ENCODE measurements around the gene WFDC10B. TPM values are rescaled to one million over a fixed set of nuclear protein-coding genes. Genes with fewer than 3 reads are reported as not detected.
"Not testable (repeated sequence)": the region's sequence is repeated elsewhere in the genome, so short reads cannot be mapped to it uniquely, and the experiment has no call there.

The WFDC10B gene
- polyA plus RNA-seq, 1 of the 3 experiments (the other 2 are of a cell fraction): not detected

DNA sequence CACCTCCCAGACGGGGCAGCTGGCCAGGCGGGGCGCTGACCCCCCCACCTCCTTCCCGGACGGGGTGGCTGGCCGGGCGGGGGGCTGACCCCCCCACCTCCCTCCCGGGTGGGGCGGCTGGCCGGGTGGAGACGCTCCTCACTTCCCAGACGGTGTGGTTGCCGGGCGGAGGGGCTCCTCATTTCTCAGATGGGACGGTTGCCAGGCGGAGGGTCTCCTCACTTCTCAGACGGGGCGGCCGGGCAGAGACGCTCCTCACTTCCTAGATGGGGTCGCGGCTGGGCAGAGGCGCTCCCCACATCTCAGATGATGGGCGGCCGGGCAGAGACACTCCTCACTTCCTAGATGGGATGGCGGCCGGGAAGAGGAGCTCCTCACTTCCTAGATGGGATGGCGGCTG, 59.0 kb downstream of the WFDC10B start:
- H3K27me3 ChIP-seq (ENCODE audit: insufficient read depth); H3K36me3 ChIP-seq (replicated peaks in 1 of 2; ENCODE audit: control insufficient read depth in 1 of 2, insufficient read depth in 2 of 2, low read length in 1 of 2); H2AFZ ChIP-seq (ENCODE audit: low read depth); H3K27ac ChIP-seq (ENCODE audit: low read depth in 2 of 2, low read length in 1 of 2); H3F3A ChIP-seq (replicated peaks; ENCODE audit: insufficient read depth); H3K4me3 ChIP-seq (ENCODE audit: low read depth in 2 of 2, low read length in 1 of 2); H3K9ac ChIP-seq; H3K9me3 ChIP-seq; H3K4me2 ChIP-seq; H3K79me2 ChIP-seq (ENCODE audit: insufficient read depth); DNase-seq; H3K4me1 ChIP-seq (ENCODE audit: control insufficient read depth in 1 of 2, insufficient read depth in 2 of 2, low read depth in 1 of 2, low read length in 1 of 2); CTCF ChIA-PET; H3K9me2 ChIP-seq; H4K20me1 ChIP-seq (ENCODE audit: insufficient read depth); POLR2A ChIA-PET: not testable (repeated sequence)
- WGBS (ENCODE audit: low lambda C conversion rate): 81% methylated on average over 3 of the region's 28 CpGs

GRCh38 chr20:45641076-45641475, 63.7 kb downstream of the WFDC10B start:
- H3K4me1 ChIP-seq (ENCODE audit: control insufficient read depth in 1 of 2, insufficient read depth in 2 of 2, low read depth in 1 of 2, low read length in 1 of 2); H3K4me3 ChIP-seq (ENCODE audit: low read depth in 2 of 2, low read length in 1 of 2); H3F3A ChIP-seq (replicated peaks; ENCODE audit: insufficient read depth); POLR2A ChIA-PET; H3K4me2 ChIP-seq; H3K27ac ChIP-seq (ENCODE audit: low read depth in 2 of 2, low read length in 1 of 2); H4K20me1 ChIP-seq (ENCODE audit: insufficient read depth); CTCF ChIA-PET; H3K79me2 ChIP-seq (ENCODE audit: insufficient read depth); H3K9me2 ChIP-seq; H3K27me3 ChIP-seq (ENCODE audit: insufficient read depth); H3K36me3 ChIP-seq (replicated peaks in 1 of 2; ENCODE audit: control insufficient read depth in 1 of 2, insufficient read depth in 2 of 2, low read length in 1 of 2); DNase-seq; H3K9ac ChIP-seq; H2AFZ ChIP-seq (ENCODE audit: low read depth); H3K9me3 ChIP-seq: not testable (repeated sequence)
- WGBS (ENCODE audit: low lambda C conversion rate): 61% methylated on average over 14 of the region's 24 CpGs

- H3K27ac ChIP-seq (ENCODE audit: low read depth in 2 of 2, low read length in 1 of 2): no peak overlapping the region
- no peaks in the 10 kb centered on the region for H3F3A ChIP-seq (replicated peaks; ENCODE audit: insufficient read depth)
- CTCF ChIA-PET: interaction anchor here (1.0 kb wide), 1 partner anchor 10 kb away, joined by 3 read pairs; the partner anchor contains the start of gene WFDC10A
- POLR2A ChIA-PET: no interaction called here
- H3K4me1 ChIP-seq (ENCODE audit: control insufficient read depth in 1 of 2, insufficient read depth in 2 of 2, low read depth in 1 of 2, low read length in 1 of 2): no peaks in the 10 kb centered on the region
- no peak for DNase-seq
- no peaks in the 10 kb centered on the region for H3K36me3 ChIP-seq (replicated peaks in 1 of 2; ENCODE audit: control insufficient read depth in 1 of 2, insufficient read depth in 2 of 2, low read length in 1 of 2)
- H3K79me2 ChIP-seq (ENCODE audit: insufficient read depth): no peaks in the 10 kb centered on the region
- H3K9ac ChIP-seq: no peak overlapping the region
- no peaks in the 10 kb centered on the region for H3K9me3 ChIP-seq
- TF ChIP-seq SMC3 (IDR thresholded peaks at IDR 0.05; ENCODE audit: low read depth, low read length) (no peak), NFIC (IDR thresholded peaks at IDR 0.05; ENCODE audit: borderline replicate concordance) (no peak), ELF1 (IDR thresholded peaks at IDR 0.05) (no peak), RXRA (IDR thresholded peaks at IDR 0.05; ENCODE audit: borderline replicate concordance, low read depth) (no peak), MXI1 (IDR thresholded peaks at IDR 0.05; ENCODE audit: low read depth, low read length) (no peak), TCF12 (IDR thresholded peaks at IDR 0.05) (no peak), CHD2 (IDR thresholded peaks at IDR 0.05; ENCODE audit: low read length, partially characterized antibody) (no peak), SIN3A (IDR thresholded peaks at IDR 0.05; ENCODE audit: borderline replicate concordance, low read depth, low read length) (no peak)
- TF ChIP-seq, protein P1, sequence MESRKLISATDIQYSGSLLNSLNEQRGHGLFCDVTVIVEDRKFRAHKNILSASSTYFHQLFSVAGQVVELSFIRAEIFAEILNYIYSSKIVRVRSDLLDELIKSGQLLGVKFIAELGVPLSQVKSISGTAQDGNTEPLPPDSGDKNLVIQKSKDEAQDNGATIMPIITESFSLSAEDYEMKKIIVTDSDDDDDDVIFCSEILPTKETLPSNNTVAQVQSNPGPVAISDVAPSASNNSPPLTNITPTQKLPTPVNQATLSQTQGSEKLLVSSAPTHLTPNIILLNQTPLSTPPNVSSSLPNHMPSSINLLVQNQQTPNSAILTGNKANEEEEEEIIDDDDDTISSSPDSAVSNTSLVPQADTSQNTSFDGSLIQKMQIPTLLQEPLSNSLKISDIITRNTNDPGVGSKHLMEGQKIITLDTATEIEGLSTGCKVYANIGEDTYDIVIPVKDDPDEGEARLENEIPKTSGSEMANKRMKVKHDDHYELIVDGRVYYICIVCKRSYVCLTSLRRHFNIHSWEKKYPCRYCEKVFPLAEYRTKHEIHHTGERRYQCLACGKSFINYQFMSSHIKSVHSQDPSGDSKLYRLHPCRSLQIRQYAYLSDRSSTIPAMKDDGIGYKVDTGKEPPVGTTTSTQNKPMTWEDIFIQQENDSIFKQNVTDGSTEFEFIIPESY (IDR thresholded peaks at IDR 0.05; ENCODE audit: borderline replicate concordance, low read depth): no peak
- H3K4me3 ChIP-seq (ENCODE audit: low read depth in 2 of 2, low read length in 1 of 2): no peak overlapping the region
- no peaks in the 10 kb centered on the region for H3K27me3 ChIP-seq (ENCODE audit: insufficient read depth)
- H2AFZ ChIP-seq (ENCODE audit: low read depth): no peak overlapping the region
- 6% methylated on average over 5 of the region's 5 CpGs for WGBS (ENCODE audit: low lambda C conversion rate)
- no peaks in the 10 kb centered on the region for H4K20me1 ChIP-seq (ENCODE audit: insufficient read depth)
- H3K9me2 ChIP-seq: no peaks in the 10 kb centered on the region
- H3K4me2 ChIP-seq: no peak overlapping the region
Observed at GRCh38 chr20:45639687-45640086, 65.1 kb downstream of the WFDC10B start.
